D721Med (cell line): ENCODE results near the gene CCM2L.

ENCODE experiments used
- DNase-seq: peaks from one replicate; pipeline ENCODE4 v3.0.0; 2011; ENCODE audit warnings: low spot score; ENCODE audit not compliant: insufficient read length
- FAIRE-seq: peaks from 2 replicates; lab custom pipeline; 2011; peaks lifted over from hg19 to GRCh38; lab: Jason Lieb, UNC
- TF ChIP-seq, protein P1 (sequence below): IDR thresholded peaks from 2 replicates; pipeline ENCODE4 v1.5.1; 2012; ENCODE audit warnings: mild to moderate bottlenecking, control low read depth; ENCODE audit not compliant: insufficient read depth; ENCODE audit errors: missing control alignments

CCM2L gene

DNA sequence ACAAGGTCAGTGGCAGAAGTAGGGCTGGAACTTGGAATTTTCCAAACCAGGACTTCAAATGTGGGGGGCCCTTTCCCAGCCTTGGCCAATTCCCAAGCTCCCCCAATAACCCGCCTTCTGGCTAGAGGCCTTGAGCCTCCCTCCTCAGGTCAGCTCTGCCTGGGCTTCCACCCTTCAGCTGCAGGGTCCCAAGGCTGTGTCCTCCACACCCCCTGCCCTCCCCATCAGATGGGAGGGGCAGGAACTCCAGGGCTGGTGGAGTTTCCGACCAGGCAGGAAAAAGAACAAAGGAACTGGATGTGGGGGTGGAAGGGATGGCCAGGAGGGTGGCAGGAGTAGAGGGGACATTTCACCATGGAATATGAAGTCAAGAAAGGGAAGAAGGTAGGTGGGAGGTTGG, at the start of gene CCM2L:
CCM2L (plus strand) TSS at position 338 of the 400 bp plus-strand sequence; CDS start at position 355, 17 bp downstream.
- DNase-seq: no peak
- FAIRE-seq: no peak
- TF ChIP-seq, protein P1, sequence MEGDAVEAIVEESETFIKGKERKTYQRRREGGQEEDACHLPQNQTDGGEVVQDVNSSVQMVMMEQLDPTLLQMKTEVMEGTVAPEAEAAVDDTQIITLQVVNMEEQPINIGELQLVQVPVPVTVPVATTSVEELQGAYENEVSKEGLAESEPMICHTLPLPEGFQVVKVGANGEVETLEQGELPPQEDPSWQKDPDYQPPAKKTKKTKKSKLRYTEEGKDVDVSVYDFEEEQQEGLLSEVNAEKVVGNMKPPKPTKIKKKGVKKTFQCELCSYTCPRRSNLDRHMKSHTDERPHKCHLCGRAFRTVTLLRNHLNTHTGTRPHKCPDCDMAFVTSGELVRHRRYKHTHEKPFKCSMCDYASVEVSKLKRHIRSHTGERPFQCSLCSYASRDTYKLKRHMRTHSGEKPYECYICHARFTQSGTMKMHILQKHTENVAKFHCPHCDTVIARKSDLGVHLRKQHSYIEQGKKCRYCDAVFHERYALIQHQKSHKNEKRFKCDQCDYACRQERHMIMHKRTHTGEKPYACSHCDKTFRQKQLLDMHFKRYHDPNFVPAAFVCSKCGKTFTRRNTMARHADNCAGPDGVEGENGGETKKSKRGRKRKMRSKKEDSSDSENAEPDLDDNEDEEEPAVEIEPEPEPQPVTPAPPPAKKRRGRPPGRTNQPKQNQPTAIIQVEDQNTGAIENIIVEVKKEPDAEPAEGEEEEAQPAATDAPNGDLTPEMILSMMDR: no peak

DNA sequence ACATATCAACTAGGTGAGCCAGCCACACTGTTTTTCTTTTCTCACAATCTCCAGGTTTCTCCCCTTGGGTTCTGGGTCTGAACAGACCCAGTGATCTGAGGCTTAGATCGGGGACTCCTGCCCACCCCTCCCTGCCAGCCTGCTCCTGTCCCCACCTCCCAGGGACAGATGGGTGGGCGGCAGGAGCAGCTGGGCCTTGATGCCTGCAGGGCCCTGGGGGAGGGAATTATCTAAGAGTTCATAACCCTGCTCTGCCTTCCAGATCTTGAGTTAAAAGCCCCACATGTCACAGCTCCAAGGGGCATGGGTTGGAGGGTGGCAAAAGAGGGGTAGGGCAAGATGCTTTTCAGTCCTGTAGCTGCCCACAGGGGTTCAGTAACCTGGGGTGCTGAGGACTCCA, 47.5 kb upstream of the CCM2L start:
- TF ChIP-seq, protein P1: no peak
- DNase-seq: no peak
- no peak for FAIRE-seq

DNA sequence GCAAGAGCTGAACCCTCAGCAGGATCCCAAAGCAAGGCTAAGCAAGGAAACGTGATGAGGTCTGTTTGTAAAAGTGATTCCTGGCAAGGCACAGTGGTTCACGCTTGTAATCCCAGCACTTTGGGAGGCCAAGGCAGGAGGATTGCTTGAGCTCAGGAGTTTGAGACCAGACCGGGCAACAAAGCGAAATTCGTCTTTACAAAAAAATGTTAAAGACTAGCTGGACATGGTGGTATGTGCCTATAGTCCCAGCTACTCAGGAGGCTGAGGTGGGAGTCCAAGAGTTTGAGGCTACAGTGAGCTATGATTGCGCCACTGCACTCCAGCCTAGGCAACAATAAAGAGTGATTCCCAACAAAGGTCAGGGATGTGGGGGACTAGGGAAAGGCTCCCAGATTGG, 46.3 kb upstream of the CCM2L start:
- DNase-seq (no peak), FAIRE-seq (no peak)
- TF ChIP-seq, protein P1: no peak

DNA sequence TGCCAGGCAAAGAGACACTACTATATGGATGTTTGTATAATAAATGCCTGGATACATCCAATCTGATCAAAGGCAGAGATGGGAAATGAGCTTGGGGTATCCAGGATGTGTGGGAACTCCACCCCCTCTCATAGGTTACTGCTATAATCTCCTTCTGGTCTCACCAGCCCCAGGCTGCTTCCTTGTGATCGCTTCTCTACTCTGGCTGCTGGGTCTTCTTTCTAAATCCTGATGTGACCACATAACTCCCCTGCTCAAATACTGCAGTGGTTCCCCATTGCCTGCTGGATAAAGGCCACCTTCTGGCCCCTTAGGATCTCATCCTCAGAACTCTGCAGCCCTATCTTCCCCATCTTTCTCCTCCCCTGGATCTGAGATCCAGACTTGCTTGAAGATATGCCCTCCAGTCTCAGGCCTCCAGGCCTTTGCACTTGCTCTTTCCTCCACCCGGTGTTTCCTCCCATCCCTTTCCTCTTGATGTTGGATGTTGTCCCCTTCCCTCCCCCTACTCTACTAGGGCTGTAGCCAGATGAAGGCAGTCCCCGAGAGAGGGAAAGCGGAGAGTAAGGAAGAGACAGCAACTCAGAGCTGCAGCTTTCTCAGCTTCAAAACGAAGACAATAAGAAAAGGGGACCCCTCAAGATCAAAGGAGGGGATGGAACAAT, 43.1 kb upstream of the CCM2L start:
- TF ChIP-seq, protein P1: no peak
- no peak for DNase-seq
- no peak for FAIRE-seq

DNA sequence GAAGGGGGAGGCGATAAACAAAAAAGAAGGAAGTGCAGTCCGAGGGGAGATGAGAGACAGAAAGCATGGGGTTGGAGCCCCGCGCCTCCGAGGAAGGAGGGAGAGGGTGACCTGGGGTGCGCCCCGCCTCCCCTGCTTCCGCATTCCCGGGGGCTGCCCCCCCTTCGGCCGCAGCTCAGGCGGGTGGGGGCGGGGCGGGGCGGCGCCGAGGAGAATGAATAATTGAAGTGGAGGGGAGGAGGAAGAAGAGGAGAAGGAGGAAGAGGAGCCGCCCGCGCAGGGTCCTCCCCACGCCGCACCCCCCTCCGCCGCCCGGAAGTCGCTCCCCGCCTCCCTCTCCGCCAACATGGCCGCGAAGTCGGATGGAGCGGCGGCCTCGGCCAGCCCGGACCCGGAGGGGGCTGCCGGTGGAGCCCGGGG, 42.4 kb upstream of the CCM2L start, which contains the start of gene XKR7:
XKR7 (plus strand) TSS at position 322 of the 420 bp plus-strand sequence; CDS start at position 347, 25 bp downstream.
- FAIRE-seq: no peak
- TF ChIP-seq, protein P1: no peak
- DNase-seq: peak; percentile 73

DNA sequence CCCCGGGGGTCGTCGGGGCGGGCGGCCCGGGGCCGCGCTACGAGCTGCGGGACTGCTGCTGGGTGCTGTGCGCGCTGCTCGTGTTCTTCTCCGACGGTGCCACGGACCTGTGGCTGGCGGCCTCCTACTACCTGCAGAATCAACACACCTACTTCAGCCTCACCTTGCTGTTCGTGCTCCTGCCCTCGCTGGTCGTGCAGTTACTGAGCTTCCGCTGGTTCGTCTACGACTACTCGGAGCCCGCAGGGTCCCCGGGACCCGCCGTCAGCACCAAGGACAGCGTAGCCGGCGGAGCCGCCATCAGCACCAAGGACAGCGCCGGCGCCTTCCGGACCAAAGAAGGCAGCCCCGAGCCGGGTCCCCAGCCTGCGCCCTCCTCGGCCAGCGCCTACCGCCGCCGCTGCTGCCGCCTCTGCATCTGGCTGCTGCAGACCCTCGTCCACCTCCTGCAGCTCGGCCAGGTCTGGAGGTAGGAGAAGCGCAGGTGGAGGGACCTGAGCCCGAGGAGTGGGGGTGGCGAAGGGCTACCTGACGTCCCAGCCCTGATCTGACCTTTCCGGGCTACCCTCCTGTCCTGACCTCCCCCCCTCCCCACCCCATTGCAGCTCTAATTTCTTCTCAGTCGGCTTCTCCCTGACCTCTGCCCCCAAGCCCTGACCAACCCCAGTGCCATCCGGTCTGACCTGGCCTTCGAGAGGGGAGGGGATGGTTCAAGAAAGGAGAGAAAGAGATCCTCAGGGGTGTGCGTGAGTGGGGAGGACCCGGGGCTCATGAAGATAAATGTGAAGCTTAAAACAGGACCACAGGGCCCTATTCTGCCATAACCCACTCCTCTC, 41.7 kb upstream of the CCM2L start:
- TF ChIP-seq, protein P1: no peak
- DNase-seq (no peak), FAIRE-seq (no peak)
